GM23248 (cell line): ENCODE measurements around the gene VWA8. TPM values are rescaled to one million over a fixed set of nuclear protein-coding genes. Genes with fewer than 3 reads are reported as not detected.

Source experiments
- DNase-seq: peaks from one replicate; pipeline ENCODE4 v3.0.0-alpha.2; 2015
- H2AFZ ChIP-seq: fragments of 200-600 bp; sonication (generic); 2 replicates; pipeline ENCODE4 v1.6.1; 2016; ENCODE audit warnings: antibody characterized with exemption
- H3F3A ChIP-seq: fragments of 200-600 bp; sonication (generic); 2 replicates; pipeline ENCODE4 v1.6.1; 2016; ENCODE audit warnings: mild to moderate bottlenecking, antibody characterized with exemption, mixed run types; ENCODE audit not compliant: insufficient read depth
- H3K27ac ChIP-seq: fragments of 200-600 bp; sonication (generic); 2 replicates; pipeline ENCODE4 v1.5.1; 2016; ENCODE audit warnings: mild to moderate bottlenecking
- H3K27me3 ChIP-seq: fragments of 200-600 bp; sonication (generic); replicated peaks from 2 replicates; pipeline ENCODE4 v1.6.1; 2016; ENCODE audit warnings: mild to moderate bottlenecking; ENCODE audit not compliant: insufficient read depth
- H3K36me3 ChIP-seq: fragments of 200-600 bp; sonication (generic); 2 replicates; pipeline ENCODE4 v1.6.1; 2016; ENCODE audit warnings: low read depth, mild to moderate bottlenecking
- H3K4me1 ChIP-seq: fragments of 200-600 bp; sonication (generic); 2 replicates; pipeline ENCODE4 v1.6.1; 2016; ENCODE audit warnings: mild to moderate bottlenecking; ENCODE audit not compliant: insufficient read depth
- H3K4me2 ChIP-seq: fragments of 200-600 bp; sonication (generic); one replicate; pipeline ENCODE4 v1.6.1; 2016; ENCODE audit warnings: mild to moderate bottlenecking; ENCODE audit not compliant: unreplicated experiment
- H3K4me3 ChIP-seq: fragments of 200-600 bp; sonication (generic); 2 replicates; pipeline ENCODE4 v1.5.1; 2016; ENCODE audit warnings: mild to moderate bottlenecking
- H3K79me2 ChIP-seq: fragments of 200-600 bp; sonication (generic); 2 replicates; pipeline ENCODE4 v1.6.1; 2016; ENCODE audit warnings: mild to moderate bottlenecking; ENCODE audit not compliant: insufficient read depth
- H3K9ac ChIP-seq: fragments of 200-600 bp; sonication (generic); 2 replicates; pipeline ENCODE4 v1.6.1; 2016; ENCODE audit warnings: mild to moderate bottlenecking
- H3K9me2 ChIP-seq: fragments of 200-600 bp; sonication (generic); 2 replicates; pipeline ENCODE4 v1.6.1; 2016; ENCODE audit warnings: mixed run types, mild to moderate bottlenecking, moderate library complexity; ENCODE audit not compliant: insufficient read depth
- H3K9me3 ChIP-seq: fragments of 200-600 bp; sonication (generic); one replicate; pipeline ENCODE4 v1.6.1; 2017; ENCODE audit warnings: low read depth
- H4K20me1 ChIP-seq: fragments of 200-600 bp; sonication (generic); 2 replicates; pipeline ENCODE4 v1.6.0; 2016; ENCODE audit not compliant: insufficient read depth
- EZH2 ChIP-seq: fragments of 200-600 bp; sonication (generic); IDR thresholded peaks from 2 replicates; pipeline ENCODE4 v1.6.1; 2018; ENCODE audit warnings: antibody characterized with exemption, mild to moderate bottlenecking; ENCODE audit not compliant: insufficient read depth, poor library complexity, severe bottlenecking
- EZH2phosphoT487 ChIP-seq: fragments of 200-600 bp; sonication (generic); IDR thresholded peaks from 2 replicates; pipeline ENCODE4 v1.6.1; 2018; ENCODE audit warnings: antibody characterized with exemption, moderate library complexity, mild to moderate bottlenecking, low read depth; ENCODE audit not compliant: insufficient read depth
- WGBS, 2 experiments: methylation state at CpG; one replicate each; pipeline ENCODE4 v1.1.6; 2015 to 2017; ENCODE audit warnings: low lambda C conversion rate in 2 of 2, low coverage in 1 of 2; ENCODE audit errors: missing lambda C conversion rate in 2 of 2; 5-methylcytosine and 5-hydroxymethylcytosine counted together
- in situ Hi-C: fragments of 300-500 bp; cut with MboI; formaldehyde crosslinking; loops from 2 replicates; pipeline ENCODE4 v1.15.0; 2020
- polyA plus RNA-seq: library from polyadenylated mRNA; unstranded; fragments of >200 nt; fragmentation: Nextera tagmentation; extraction: Ambion mirVana; gene quantifications from 2 replicates; pipeline ENCODE4 v1.2.1, GENCODE V29; 2016
- total RNA-seq: library from RNA; depleted of rRNA; stranded (reverse); fragments of >200 nt; shearing (Covaris generic); gene quantifications from 2 replicates; pipeline ENCODE4 v1.2.3, GENCODE V29; 2014

The VWA8 gene
- total and polyA plus RNA-seq, 2 experiments from 2014 or later: 3.9 to 10.1 TPM

DNA sequence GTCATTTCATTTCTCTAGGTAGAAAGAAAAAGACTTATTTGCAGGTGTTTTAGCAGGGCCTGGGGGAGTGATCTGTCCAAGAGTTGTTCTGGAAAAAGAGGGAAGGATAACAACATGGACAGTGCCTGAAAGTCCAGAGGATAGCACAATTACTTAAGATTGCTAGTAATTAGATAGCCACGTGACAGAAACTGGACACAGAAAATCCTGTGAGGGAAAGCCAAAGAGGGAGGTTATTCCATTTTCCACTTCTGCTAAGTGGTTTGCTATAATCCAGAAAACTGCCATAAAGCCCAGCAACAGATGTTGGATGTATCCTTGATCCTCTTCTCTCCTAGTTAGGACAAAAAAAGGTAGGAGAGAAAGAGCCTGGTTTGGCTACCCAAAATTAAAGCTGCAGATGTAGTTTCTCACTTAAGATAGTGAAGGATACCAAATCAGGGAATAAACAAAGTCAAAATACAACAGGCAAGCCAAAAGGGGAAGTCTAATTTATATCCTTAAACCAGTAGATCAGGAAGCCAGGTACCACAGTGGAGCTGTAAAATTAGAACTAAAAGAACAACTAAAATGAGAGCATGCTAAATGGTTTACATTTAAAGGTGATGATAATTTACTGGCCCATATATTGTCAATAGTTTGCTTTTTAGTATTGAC is 140.2 kb downstream of the VWA8 start:
- Histone ChIP-seq H3K4me1 (no peaks in the 10 kb centered on the region), H3K27ac (no peak overlapping the region), H3K4me2 (no peak overlapping the region), H3F3A (no peaks in the 10 kb centered on the region), H3K4me3 (no peak overlapping the region), H3K9ac (no peak overlapping the region), H2AFZ (no peak overlapping the region), H4K20me1 (no peaks in the 10 kb centered on the region), H3K9me3 (no peaks in the 10 kb centered on the region), H3K27me3 (no peaks in the 10 kb centered on the region), H3K79me2 (no peaks in the 10 kb centered on the region), H3K36me3 (peaks cover 5% of the 10 kb centered on the region; the same call in 1 of the 2 replicates), H3K9me2 (no peaks in the 10 kb centered on the region)
- no peak for DNase-seq
- WGBS, 2 experiments: 96 to 100% methylated on average over 1 of the region's 1 CpG
- in situ Hi-C loops: no loop called here
- TF ChIP-seq EZH2phosphoT487 (no peak), EZH2 (no peak)

DNA sequence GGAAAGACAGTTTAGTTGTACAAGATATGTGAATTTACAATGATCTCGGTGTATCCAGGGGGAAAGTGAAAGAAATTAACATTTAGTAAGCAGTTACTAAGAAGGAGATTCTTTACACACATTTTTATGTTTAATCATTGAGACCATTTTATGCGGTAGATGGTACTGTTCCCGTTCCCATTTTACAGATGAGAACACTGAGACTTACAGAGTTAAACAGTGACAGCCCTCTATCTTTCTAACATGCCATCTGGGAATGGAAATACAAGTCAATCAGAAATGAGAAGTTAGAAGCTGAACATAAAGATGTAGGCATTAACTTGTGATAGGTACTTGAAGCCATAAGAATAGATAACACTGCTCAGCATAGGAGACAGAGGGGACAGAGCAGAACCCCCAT is 144.9 kb downstream of the VWA8 start:
- in situ Hi-C loops: no loop called here
- H3K79me2 ChIP-seq: no peaks in the 10 kb centered on the region
- H3K27me3 ChIP-seq: no peaks in the 10 kb centered on the region
- H4K20me1 ChIP-seq: no peaks in the 10 kb centered on the region
- H3K36me3 ChIP-seq: peaks cover 5% of the 10 kb centered on the region; the same call in 1 of the 2 replicates
- DNase-seq: no peak
- no peak overlapping the region for H3K27ac ChIP-seq
- H3K9ac ChIP-seq: no peak overlapping the region
- no peak overlapping the region for H2AFZ ChIP-seq
- TF ChIP-seq EZH2: no peak
- TF ChIP-seq EZH2phosphoT487: no peak
- H3K4me3 ChIP-seq: no peak overlapping the region
- WGBS, 2 experiments: 99% methylated on average over 3 of the region's 3 CpGs
- 0 out of 2 replicates have a peak, but pooled peaks cover 8% of the 10 kb centered on the region for H3F3A ChIP-seq
- H3K4me2 ChIP-seq: no peak overlapping the region
- no peaks in the 10 kb centered on the region for H3K9me2 ChIP-seq
- H3K4me1 ChIP-seq: peaks cover 12% of the 10 kb centered on the region
- no peaks in the 10 kb centered on the region for H3K9me3 ChIP-seq

DNA sequence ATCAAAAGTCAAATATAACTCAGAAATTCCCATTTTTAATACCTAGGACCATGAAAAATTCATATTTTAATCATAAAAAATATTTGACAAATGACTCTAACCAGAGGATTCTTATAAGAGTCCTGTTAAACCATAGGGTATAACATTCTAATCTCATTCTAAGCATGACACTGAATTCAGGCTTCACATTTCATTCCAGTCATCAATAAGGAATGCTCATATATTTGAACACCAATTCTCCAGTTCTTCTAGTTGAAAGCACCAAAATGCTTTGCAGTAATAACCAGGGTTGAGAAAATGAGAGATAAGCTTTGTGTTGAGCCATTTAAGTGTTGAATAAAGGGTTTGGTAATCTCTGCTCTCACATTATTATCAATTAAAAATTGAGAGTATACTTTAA is 147.5 kb downstream of the VWA8 start:
- 0 out of 2 replicates have a peak, but pooled peaks cover 3% of the 10 kb centered on the region for H3K36me3 ChIP-seq
- TF ChIP-seq EZH2phosphoT487 (no peak), EZH2 (no peak)
- H2AFZ ChIP-seq: no peak overlapping the region
- H3K9me2 ChIP-seq: no peaks in the 10 kb centered on the region
- H3K4me3 ChIP-seq: no peak overlapping the region
- H3K4me1 ChIP-seq: peaks cover 12% of the 10 kb centered on the region
- H3K27ac ChIP-seq: 0 out of 2 replicates have a peak overlapping the region, but pooled peaks have one; percentile 2
- no peaks in the 10 kb centered on the region for H3K9me3 ChIP-seq
- no peaks in the 10 kb centered on the region for H4K20me1 ChIP-seq
- peak; percentile 54 for DNase-seq
- no peak overlapping the region for H3K9ac ChIP-seq
- no peaks in the 10 kb centered on the region for H3K79me2 ChIP-seq
- 0 out of 2 replicates have a peak, but pooled peaks cover 8% of the 10 kb centered on the region for H3F3A ChIP-seq
- in situ Hi-C loops: no loop called here
- peak overlapping the region; percentile 51 for H3K4me2 ChIP-seq
- H3K27me3 ChIP-seq: no peaks in the 10 kb centered on the region

GRCh38 chr13:41812851-41813250 is 148.1 kb downstream of the VWA8 start:
- H4K20me1 ChIP-seq: no peaks in the 10 kb centered on the region
- in situ Hi-C loops: no loop called here
- no peaks in the 10 kb centered on the region for H3K9me2 ChIP-seq
- H3F3A ChIP-seq: 0 out of 2 replicates have a peak, but pooled peaks cover 8% of the 10 kb centered on the region
- no peaks in the 10 kb centered on the region for H3K79me2 ChIP-seq
- no peak overlapping the region for H3K4me2 ChIP-seq
- no peaks in the 10 kb centered on the region for H3K27me3 ChIP-seq
- no peak overlapping the region for H3K9ac ChIP-seq
- TF ChIP-seq EZH2: no peak
- 0 out of 2 replicates have a peak, but pooled peaks cover 3% of the 10 kb centered on the region for H3K36me3 ChIP-seq
- peaks cover 12% of the 10 kb centered on the region for H3K4me1 ChIP-seq
- H3K9me3 ChIP-seq: no peaks in the 10 kb centered on the region
- DNase-seq: no peak
- no peak overlapping the region for H3K4me3 ChIP-seq
- 0 out of 2 replicates have a peak overlapping the region, but pooled peaks have one; percentile 2 for H3K27ac ChIP-seq
- H2AFZ ChIP-seq: no peak overlapping the region
- 95 to 100% methylated on average over 2 of the region's 2 CpGs for WGBS, 2 experiments
